Body of pancreas (tissue), 4 donors: Measurements from ENCODE around the gene NUDT22.

Source experiments
- CTCF ChIP-seq, 7 experiments: fragments of 450-650 bp in 4 of 7; fragments of 200-600 bp in 3 of 7; sonication (generic) in 3 of 7; IDR thresholded peaks; one replicate each; pipeline ENCODE4 v1.5.1; 2016 to 2019; ENCODE audit warnings: antibody characterized with exemption in 7 of 7
- POLR2A ChIP-seq, 3 donors: fragments of 450-650 bp; IDR thresholded peaks; one replicate each; pipeline ENCODE4 v1.6.1; 2016; ENCODE audit warnings: antibody characterized with exemption in 3 of 3, mild to moderate bottlenecking in 2 of 3

DNA sequence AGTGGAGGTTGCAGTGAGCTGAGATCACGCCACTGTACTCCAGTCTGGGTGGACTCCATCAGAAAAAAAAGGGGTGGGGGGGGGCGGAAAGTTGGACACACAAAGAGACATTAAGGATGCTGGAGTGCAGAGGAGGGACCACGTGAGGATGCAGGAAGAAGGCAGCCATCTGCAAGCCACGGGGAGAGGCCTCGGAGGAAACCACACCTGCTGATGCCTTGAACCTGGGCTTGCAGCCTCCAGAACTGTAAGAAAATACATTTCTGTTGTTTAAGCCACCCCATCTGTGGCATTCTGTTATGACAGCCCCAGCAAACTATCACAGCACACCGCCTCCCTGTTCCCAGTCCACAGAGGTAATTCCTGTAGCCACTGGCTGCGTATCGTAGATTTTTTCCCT, 49.3 kb upstream of the NUDT22 start:
- TF ChIP-seq CTCF (IDR thresholded peaks at IDR 0.05): no peak
- no peak for TF ChIP-seq POLR2A (IDR thresholded peaks at IDR 0.05)
